ENCODE measurements around the gene NSG1.

- no peak for TF ChIP-seq CTCF (IDR thresholded peaks at IDR 0.05)
- TF ChIP-seq POLR2A (IDR thresholded peaks at IDR 0.05), result no peak
These were observed 44.8 kb upstream of the NSG1 start for GRCh38 chr4:4341861-4342650.
